Measurements from ENCODE around the gene NACAD. TPM values are rescaled to one million over a fixed set of nuclear protein-coding genes. Genes with fewer than 3 reads are reported as not detected.

NACAD gene
- total and polyA plus RNA-seq, 8 donors: 0.31 to 3.5 (median 1.2) TPM

GRCh38 chr7:45085619-45086200 is 3.1 kb downstream of the NACAD start:
- no peak for ATAC-seq
- DNase-seq: peak in 1 of 6 donors; percentile 68
- Histone ChIP-seq H3K4me1 (no peaks in the 10 kb centered on the region), H3K27ac (no peak overlapping the region), H3K4me3 (no peak overlapping the region), H3K36me3 (no peaks in the 10 kb centered on the region), H3K27me3 (no peaks in the 10 kb centered on the region), H3K9me3 (no peaks in the 10 kb centered on the region)
- intact Hi-C loops (cut with DNase I): no loop called here
- no peak for FAIRE-seq
- TF ChIP-seq CTCF (IDR thresholded peaks at IDR 0.05): no peak
- WGBS, 2 donors: 77 to 84% methylated on average over 17 to 23 of the region's 23 CpGs

DNA sequence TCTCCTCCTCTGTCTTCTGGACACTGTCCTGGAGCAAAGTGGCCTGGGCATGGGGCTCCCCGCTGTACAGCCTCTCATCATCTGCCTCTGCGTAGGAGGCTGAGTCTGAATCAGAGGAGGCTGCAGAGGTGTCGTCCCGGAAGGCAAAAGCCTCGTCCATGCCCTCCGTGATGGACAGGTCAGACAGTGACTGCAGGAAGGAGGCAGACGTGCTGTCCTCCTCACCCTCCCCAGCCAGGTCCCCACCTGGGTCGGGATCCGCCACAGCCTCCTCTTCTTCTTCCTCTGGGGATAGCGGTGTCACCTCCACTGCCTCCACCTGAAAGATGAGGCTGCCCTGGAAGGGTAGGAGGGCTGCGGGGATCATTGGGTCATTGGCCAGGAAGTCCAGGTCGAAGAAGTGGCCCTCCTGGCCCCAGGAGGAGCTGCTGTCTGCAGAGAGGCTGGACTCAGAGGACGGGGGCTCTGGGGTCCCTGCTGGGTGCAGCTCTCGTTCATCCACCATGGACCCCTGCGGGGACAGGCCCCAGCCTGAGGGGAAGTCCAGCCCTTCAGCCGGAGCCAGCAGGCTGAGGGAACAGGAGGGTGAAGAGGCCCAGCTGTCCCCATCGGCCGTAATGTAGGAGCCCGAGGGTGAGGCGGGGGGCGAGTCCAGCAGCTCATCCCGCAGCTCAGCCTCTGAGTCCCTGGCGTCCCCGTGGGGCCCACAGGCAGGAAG is 3.7 kb downstream of the NACAD start:
- WGBS, 2 donors: 78 to 89% methylated on average over 19 to 24 of the region's 24 CpGs
- FAIRE-seq (no peak), DNase-seq (peak in 2 of 6 donors; percentile 38 to 51), ATAC-seq (no peak)
- Histone ChIP-seq H3K27ac (no peak overlapping the region), H3K9me3 (no peaks in the 10 kb centered on the region), H3K36me3 (no peaks in the 10 kb centered on the region), H3K4me3 (no peak overlapping the region), H3K27me3 (no peaks in the 10 kb centered on the region), H3K4me1 (no peaks in the 10 kb centered on the region)
- intact Hi-C loops (cut with DNase I): no loop called here
- TF ChIP-seq CTCF (IDR thresholded peaks at IDR 0.05): no peak

GRCh38 chr7:45084336-45084735 is 4.4 kb downstream of the NACAD start:
- ATAC-seq: no peak
- Histone ChIP-seq H3K4me1 (no peaks in the 10 kb centered on the region), H3K36me3 (no peaks in the 10 kb centered on the region), H3K9me3 (no peaks in the 10 kb centered on the region), H3K27me3 (no peaks in the 10 kb centered on the region), H3K27ac (no peak overlapping the region), H3K4me3 (no peak overlapping the region)
- intact Hi-C loops (cut with DNase I): no loop called here
- no peak for TF ChIP-seq CTCF (IDR thresholded peaks at IDR 0.05)
- DNase-seq: peak in 1 of 6 donors; percentile 36
- WGBS, 2 donors: 73 to 75% methylated on average over 5 of the region's 5 CpGs
- FAIRE-seq: no peak

GRCh38 chr7:45082831-45083331 is 5.9 kb downstream of the NACAD start:
- Histone ChIP-seq H3K27ac (no peak overlapping the region), H3K36me3 (no peaks in the 10 kb centered on the region), H3K4me1 (no peaks in the 10 kb centered on the region), H3K4me3 (no peak overlapping the region), H3K27me3 (no peaks in the 10 kb centered on the region), H3K9me3 (no peaks in the 10 kb centered on the region)
- FAIRE-seq (no peak), DNase-seq (peak in 1 of 6 donors; percentile 63), ATAC-seq (no peak)
- no peak for TF ChIP-seq CTCF (IDR thresholded peaks at IDR 0.05)
- WGBS, 2 donors: 75 to 91% methylated on average over 10 of the region's 10 CpGs
- intact Hi-C loops (cut with DNase I): no loop called here

All from pancreas (tissue), 10 donors.